OCI-LY1 (cell line): Measurements from ENCODE around the gene FAM149A.
A peak's percentile ranks its signal among the peaks of the same experiment; 100 is the strongest.

ENCODE experiments used
- H2AFZ ChIP-seq: fragments of 200-600 bp; sonication (generic), shearing (Covaris generic); 2 replicates; pipeline ENCODE4 v1.6.0; 2014; ENCODE audit warnings: antibody characterized with exemption, mild to moderate bottlenecking, low read length
- H3F3A ChIP-seq: fragments of 200-600 bp; sonication (generic), shearing (Covaris generic); 2 replicates; pipeline ENCODE4 v1.6.0; 2014; ENCODE audit warnings: mild to moderate bottlenecking, antibody characterized with exemption, low read length, moderate library complexity; ENCODE audit not compliant: insufficient read depth
- H3K27ac ChIP-seq: fragments of 200-600 bp; sonication (generic); 2 replicates; pipeline ENCODE4 v1.5.1; 2014; ENCODE audit warnings: low read length, mixed run types, mild to moderate bottlenecking, low read depth; ENCODE audit not compliant: poor library complexity, severe bottlenecking
- H3K27me3 ChIP-seq: fragments of 200-600 bp; sonication (generic); 2 replicates; pipeline ENCODE4 v1.6.0; 2014; ENCODE audit warnings: antibody characterized with exemption, mild to moderate bottlenecking, low read length, moderate library complexity; ENCODE audit not compliant: insufficient read depth
- H3K36me3 ChIP-seq: fragments of 200-600 bp; sonication (generic); 2 replicates; pipeline ENCODE4 v1.6.1; 2014; ENCODE audit warnings: mild to moderate bottlenecking, antibody characterized with exemption, low read length, moderate library complexity, mixed read lengths; ENCODE audit not compliant: insufficient read depth
- H3K4me1 ChIP-seq: fragments of 200-600 bp; sonication (generic); 2 replicates; pipeline ENCODE4 v1.5.1; 2014; ENCODE audit warnings: mild to moderate bottlenecking, low read length, moderate library complexity; ENCODE audit not compliant: insufficient read depth, severe bottlenecking
- H3K4me2 ChIP-seq: fragments of 200-600 bp; sonication (generic), shearing (Covaris generic); 2 replicates; pipeline ENCODE4 v1.6.1; 2014; ENCODE audit warnings: low read length
- H3K4me3 ChIP-seq: fragments of 200-600 bp; sonication (generic); 2 replicates; pipeline ENCODE4 v1.5.1; 2014; ENCODE audit warnings: low read length, low read depth, mild to moderate bottlenecking, mixed read lengths; ENCODE audit not compliant: poor library complexity, severe bottlenecking
- H3K79me2 ChIP-seq: fragments of 200-600 bp; shearing (Covaris generic); 2 replicates; pipeline ENCODE4 v1.6.1; 2016; ENCODE audit warnings: mixed run types, low read length, mixed read lengths; ENCODE audit not compliant: insufficient read depth
- H3K9ac ChIP-seq: fragments of 200-600 bp; sonication (generic), shearing (Covaris generic); 2 replicates; pipeline ENCODE4 v1.6.1; 2014; ENCODE audit warnings: mild to moderate bottlenecking, low read length, mixed read lengths
- H3K9me2 ChIP-seq: fragments of 200-600 bp; sonication (generic), shearing (Covaris generic); 2 replicates; pipeline ENCODE4 v1.6.1; 2014; ENCODE audit warnings: low read depth, mild to moderate bottlenecking, low read length, mixed read lengths
- H3K9me3 ChIP-seq: fragments of 200-600 bp; shearing (Covaris generic); 2 replicates; pipeline ENCODE4 v1.6.1; 2014; ENCODE audit warnings: low read length, mixed read lengths
- H4K20me1 ChIP-seq: fragments of 200-600 bp; sonication (generic), shearing (Covaris generic); 2 replicates; pipeline ENCODE4 v1.6.0; 2016; ENCODE audit warnings: mild to moderate bottlenecking, low read length; ENCODE audit not compliant: insufficient read depth
- EZH2 ChIP-seq: fragments of 200-600 bp; sonication (generic), shearing (Covaris generic); IDR thresholded peaks from 2 replicates; pipeline ENCODE4 v1.8.0; 2017; ENCODE audit warnings: borderline replicate concordance, mixed run types, mild to moderate bottlenecking, antibody characterized with exemption, low read length, moderate library complexity, mixed read lengths
- TF ChIP-seq, protein P1 (sequence below): fragments of 200-600 bp; sonication (generic), shearing (Covaris generic); IDR thresholded peaks from 2 replicates; pipeline ENCODE4 v1.5.1; 2017; ENCODE audit warnings: mild to moderate bottlenecking, antibody characterized with exemption, low read length, moderate library complexity, mixed read lengths

FAM149A gene

DNA sequence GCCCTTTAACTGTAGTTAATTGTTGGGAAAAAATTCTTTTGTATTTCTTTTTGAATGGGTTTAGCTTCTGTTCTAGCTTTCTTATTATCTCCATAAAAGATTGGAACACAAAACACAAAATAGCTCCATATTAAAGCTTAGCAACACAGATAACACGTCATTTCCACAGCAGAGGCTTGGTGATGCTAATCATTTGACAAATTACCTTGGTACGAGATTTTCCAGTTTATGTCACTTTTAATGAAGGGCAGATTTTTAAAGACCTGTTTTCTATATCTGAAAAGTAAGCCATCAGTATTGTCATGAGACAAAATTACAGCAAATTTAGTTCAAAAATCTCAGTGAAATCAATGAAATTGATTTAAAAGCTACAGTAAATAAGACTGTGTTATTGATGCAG is 27.4 kb downstream of the FAM149A start:
- Histone ChIP-seq H3K9me2 (no peaks in the 10 kb centered on the region), H3F3A (no peaks in the 10 kb centered on the region), H3K27ac (no peak overlapping the region), H3K4me3 (no peak overlapping the region), H3K36me3 (no peaks in the 10 kb centered on the region), H3K9ac (no peak overlapping the region), H3K79me2 (no peaks in the 10 kb centered on the region), H3K4me2 (no peak overlapping the region), H3K4me1 (no peaks in the 10 kb centered on the region), H2AFZ (no peak overlapping the region), H3K9me3 (no peaks in the 10 kb centered on the region), H3K27me3 (no peaks in the 10 kb centered on the region), H4K20me1 (no peaks in the 10 kb centered on the region)
- no peak for TF ChIP-seq EZH2
- TF ChIP-seq, protein P1, sequence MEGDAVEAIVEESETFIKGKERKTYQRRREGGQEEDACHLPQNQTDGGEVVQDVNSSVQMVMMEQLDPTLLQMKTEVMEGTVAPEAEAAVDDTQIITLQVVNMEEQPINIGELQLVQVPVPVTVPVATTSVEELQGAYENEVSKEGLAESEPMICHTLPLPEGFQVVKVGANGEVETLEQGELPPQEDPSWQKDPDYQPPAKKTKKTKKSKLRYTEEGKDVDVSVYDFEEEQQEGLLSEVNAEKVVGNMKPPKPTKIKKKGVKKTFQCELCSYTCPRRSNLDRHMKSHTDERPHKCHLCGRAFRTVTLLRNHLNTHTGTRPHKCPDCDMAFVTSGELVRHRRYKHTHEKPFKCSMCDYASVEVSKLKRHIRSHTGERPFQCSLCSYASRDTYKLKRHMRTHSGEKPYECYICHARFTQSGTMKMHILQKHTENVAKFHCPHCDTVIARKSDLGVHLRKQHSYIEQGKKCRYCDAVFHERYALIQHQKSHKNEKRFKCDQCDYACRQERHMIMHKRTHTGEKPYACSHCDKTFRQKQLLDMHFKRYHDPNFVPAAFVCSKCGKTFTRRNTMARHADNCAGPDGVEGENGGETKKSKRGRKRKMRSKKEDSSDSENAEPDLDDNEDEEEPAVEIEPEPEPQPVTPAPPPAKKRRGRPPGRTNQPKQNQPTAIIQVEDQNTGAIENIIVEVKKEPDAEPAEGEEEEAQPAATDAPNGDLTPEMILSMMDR: no peak

DNA sequence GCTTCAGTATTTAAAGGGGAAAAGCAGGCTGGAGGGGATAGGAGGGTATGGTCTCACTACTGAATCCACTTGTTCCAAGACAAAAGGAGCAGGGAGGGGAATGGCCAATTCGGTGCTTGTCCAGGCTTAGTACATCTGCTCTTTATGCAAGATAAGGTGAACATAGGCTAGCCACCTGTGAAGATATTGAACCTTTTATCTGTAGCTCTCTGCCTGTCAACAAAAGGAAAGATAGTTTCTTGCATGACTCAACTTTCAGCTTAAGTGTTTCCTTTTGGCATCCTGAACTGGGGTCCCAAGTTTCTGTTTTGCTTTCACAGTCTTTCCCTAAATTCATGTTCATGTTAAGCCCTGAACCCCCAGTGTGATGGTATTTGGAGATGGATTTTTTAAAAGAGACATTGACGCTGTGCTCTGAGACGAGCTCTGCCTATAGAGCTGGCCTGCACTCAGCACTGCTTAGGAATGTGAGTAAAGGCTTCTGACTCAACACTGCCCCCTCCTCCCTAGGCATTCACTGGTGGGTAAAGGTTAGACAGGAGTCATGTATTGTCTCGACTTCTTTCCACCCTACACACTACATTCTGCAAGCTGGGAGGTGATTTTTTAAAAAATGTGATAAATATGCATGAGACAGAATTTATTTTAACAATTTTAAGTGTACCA is 28.2 kb downstream of the FAM149A start:
- Histone ChIP-seq H3K27me3 (no peaks in the 10 kb centered on the region), H2AFZ (no peak overlapping the region), H3K4me3 (no peak overlapping the region), H3K4me2 (no peak overlapping the region), H3K79me2 (no peaks in the 10 kb centered on the region), H3K36me3 (no peaks in the 10 kb centered on the region), H3K9me3 (no peaks in the 10 kb centered on the region), H3K9ac (no peak overlapping the region), H3K4me1 (no peaks in the 10 kb centered on the region), H3F3A (no peaks in the 10 kb centered on the region), H4K20me1 (no peaks in the 10 kb centered on the region), H3K9me2 (no peaks in the 10 kb centered on the region), H3K27ac (no peak overlapping the region)
- TF ChIP-seq EZH2: no peak
- TF ChIP-seq, protein P1: peak; percentile 43; the same call in 1 of the 2 replicates

DNA sequence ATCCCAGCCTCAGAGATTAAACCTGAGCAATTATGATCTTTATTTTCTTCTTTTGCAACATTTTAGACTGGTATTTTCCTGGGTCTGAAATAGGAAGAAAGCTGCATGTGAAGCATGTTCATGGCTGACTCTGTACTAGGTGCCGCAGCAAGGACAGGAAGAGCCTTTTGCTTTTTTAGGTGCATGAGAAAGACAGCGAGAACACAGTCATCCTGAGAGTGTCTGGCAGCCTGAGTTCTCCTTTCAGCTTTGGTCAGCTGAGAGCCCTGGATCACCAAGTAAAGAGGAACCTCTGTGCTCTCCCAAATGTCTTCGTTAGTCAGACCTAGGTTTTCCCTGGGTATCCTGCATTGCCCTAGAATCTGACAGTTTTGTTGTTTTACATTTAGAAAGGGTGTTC is 29.8 kb downstream of the FAM149A start:
- Histone ChIP-seq H3K4me1 (no peaks in the 10 kb centered on the region), H3K9me3 (no peaks in the 10 kb centered on the region), H3K4me3 (no peak overlapping the region), H4K20me1 (no peaks in the 10 kb centered on the region), H3F3A (no peaks in the 10 kb centered on the region), H2AFZ (no peak overlapping the region), H3K36me3 (no peaks in the 10 kb centered on the region), H3K9ac (no peak overlapping the region), H3K9me2 (no peaks in the 10 kb centered on the region), H3K27me3 (no peaks in the 10 kb centered on the region; the same call in 1 of the 2 replicates), H3K27ac (no peak overlapping the region), H3K4me2 (no peak overlapping the region), H3K79me2 (no peaks in the 10 kb centered on the region)
- TF ChIP-seq EZH2: no peak
- TF ChIP-seq, protein P1: no peak
